ENCODE results near the gene TTC13. TPM values are rescaled to one million over a fixed set of nuclear protein-coding genes. Genes with fewer than 3 reads are reported as not detected.
A peak's percentile ranks its signal among the peaks of the same experiment; 100 is the strongest.

The TTC13 gene, protein sequence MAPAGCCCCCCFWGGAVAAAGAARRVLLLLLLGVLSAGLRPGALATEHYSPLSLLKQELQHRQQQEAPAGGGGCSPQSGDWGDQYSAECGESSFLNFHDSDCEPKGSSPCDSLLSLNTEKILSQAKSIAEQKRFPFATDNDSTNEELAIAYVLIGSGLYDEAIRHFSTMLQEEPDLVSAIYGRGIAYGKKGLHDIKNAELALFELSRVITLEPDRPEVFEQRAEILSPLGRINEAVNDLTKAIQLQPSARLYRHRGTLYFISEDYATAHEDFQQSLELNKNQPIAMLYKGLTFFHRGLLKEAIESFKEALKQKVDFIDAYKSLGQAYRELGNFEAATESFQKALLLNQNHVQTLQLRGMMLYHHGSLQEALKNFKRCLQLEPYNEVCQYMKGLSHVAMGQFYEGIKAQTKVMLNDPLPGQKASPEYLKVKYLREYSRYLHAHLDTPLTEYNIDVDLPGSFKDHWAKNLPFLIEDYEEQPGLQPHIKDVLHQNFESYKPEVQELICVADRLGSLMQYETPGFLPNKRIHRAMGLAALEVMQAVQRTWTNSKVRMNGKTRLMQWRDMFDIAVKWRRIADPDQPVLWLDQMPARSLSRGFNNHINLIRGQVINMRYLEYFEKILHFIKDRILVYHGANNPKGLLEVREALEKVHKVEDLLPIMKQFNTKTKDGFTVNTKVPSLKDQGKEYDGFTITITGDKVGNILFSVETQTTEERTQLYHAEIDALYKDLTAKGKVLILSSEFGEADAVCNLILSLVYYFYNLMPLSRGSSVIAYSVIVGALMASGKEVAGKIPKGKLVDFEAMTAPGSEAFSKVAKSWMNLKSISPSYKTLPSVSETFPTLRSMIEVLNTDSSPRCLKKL
- total RNA-seq, result 10 to 100 TPM; 20.4 to 30.1 (median 25.6) TPM

DNA sequence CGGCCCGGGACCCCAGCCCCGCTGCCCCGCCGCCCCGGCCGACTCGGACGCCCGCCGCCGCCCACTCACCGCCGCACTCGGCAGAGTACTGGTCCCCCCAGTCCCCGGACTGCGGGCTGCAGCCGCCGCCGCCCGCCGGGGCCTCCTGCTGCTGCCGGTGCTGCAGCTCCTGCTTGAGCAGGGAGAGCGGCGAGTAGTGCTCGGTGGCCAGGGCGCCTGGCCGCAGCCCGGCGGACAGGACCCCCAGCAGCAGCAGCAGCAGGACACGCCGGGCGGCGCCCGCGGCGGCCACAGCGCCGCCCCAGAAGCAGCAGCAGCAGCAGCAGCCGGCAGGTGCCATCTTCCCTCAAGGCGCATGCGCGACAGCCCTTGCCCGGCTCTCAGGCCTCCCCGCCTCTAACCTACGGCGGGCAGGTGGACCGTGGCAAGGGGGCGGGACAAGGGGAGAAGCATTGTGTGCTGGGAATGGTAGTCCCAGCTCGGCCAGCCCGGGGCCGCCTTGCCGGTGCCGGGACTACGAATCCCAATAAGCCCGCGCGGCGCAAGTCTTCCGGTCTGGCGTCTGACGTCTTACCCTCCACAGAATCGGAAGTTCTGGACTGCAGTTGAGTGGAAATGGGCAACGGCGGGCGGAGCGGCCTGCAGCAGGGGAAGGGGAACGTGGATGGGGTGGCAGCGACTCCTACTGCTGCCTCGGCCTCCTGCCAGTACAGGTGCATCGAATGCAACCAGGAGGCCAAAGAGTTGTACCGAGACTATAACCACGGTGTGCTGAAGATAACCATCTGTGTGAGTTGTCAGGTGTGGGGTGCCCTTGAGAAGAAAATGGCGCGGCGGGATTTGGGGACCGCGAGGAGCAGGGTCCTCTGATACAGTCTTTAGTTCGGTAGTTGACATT is at the start of gene TTC13, which contains the start of gene ARV1:
TSS of gene TTC13 (minus strand) at position 371 of the 898 bp plus-strand sequence. CDS start at position 340, 31 bp downstream.
TSS of gene ARV1 (plus strand) at position 604 of the 898 bp plus-strand sequence. CDS start at position 616, 12 bp downstream.
- H3K27me3 ChIP-seq, result no peaks in the 10 kb centered on the region
- H3K36me3 ChIP-seq, result peaks cover 0 to 8% (median 0%) of the 10 kb centered on the region in 3 donors
- no peaks in the 10 kb centered on the region for H3K9me3 ChIP-seq
- peak; percentile 82 to 88 for TF ChIP-seq EP300 (IDR thresholded peaks at IDR 0.05)
- peak in 1 of 2 donors; percentile 50 for TF ChIP-seq POLR2A (IDR thresholded peaks at IDR 0.05)
- TF ChIP-seq, protein P1, sequence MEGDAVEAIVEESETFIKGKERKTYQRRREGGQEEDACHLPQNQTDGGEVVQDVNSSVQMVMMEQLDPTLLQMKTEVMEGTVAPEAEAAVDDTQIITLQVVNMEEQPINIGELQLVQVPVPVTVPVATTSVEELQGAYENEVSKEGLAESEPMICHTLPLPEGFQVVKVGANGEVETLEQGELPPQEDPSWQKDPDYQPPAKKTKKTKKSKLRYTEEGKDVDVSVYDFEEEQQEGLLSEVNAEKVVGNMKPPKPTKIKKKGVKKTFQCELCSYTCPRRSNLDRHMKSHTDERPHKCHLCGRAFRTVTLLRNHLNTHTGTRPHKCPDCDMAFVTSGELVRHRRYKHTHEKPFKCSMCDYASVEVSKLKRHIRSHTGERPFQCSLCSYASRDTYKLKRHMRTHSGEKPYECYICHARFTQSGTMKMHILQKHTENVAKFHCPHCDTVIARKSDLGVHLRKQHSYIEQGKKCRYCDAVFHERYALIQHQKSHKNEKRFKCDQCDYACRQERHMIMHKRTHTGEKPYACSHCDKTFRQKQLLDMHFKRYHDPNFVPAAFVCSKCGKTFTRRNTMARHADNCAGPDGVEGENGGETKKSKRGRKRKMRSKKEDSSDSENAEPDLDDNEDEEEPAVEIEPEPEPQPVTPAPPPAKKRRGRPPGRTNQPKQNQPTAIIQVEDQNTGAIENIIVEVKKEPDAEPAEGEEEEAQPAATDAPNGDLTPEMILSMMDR (IDR thresholded peaks at IDR 0.05), result peak in 3 of 5 experiments; percentile 16 to 51 (median 24)
- H3K4me1 ChIP-seq, result peaks cover 0 to 32% (median 15%) of the 10 kb centered on the region in 4 donors
- peak; percentile 90 to 96 for DNase-seq (ENCODE audit: low spot score in 2 of 2)
- H3K27ac ChIP-seq, result peak within 1 kb of the TSS in 3 of 4 donors; percentile 64 to 79 (median 66)
- 0% methylated on average over 29 to 34 of the region's 79 CpGs for WGBS, 2 donors
- peak within 1 kb of the TSS; percentile 64 to 96 (median 82) for H3K4me3 ChIP-seq

DNA sequence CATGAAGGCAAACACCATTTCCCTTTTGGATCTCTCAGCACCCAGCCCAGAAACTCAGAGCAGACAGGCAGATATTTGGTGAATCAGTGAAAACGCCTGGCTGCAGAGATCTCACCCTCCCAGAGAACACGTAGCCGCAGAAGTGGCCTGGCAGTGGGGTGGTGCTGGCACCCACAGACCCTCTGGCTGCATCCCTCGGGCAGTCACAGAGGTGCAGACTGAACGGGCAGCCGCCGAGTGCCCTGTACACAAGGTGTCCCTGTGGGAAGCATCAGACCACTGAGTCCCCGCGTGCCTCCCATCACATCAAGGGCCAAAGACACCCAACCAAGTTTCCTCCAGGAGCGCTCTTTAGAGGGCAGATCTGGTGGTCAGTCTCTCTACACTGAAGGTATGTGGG is 49.3 kb upstream of the TTC13 start:
- no peaks in the 10 kb centered on the region for H3K36me3 ChIP-seq
- no peaks in the 10 kb centered on the region for H3K27me3 ChIP-seq
- no peaks in the 10 kb centered on the region for H3K4me1 ChIP-seq
- H3K4me3 ChIP-seq, result no peak overlapping the region
- no peak for TF ChIP-seq EP300 (IDR thresholded peaks at IDR 0.05)
- TF ChIP-seq, protein P1 (IDR thresholded peaks at IDR 0.05), result no peak
- no peak for TF ChIP-seq POLR2A (IDR thresholded peaks at IDR 0.05)
- DNase-seq (ENCODE audit: low spot score in 2 of 2), result no peak
- H3K27ac ChIP-seq, result no peak overlapping the region
- WGBS, 2 donors, result 89 to 96% methylated on average over 5 of the region's 10 CpGs
- H3K9me3 ChIP-seq, result no peaks in the 10 kb centered on the region

DNA sequence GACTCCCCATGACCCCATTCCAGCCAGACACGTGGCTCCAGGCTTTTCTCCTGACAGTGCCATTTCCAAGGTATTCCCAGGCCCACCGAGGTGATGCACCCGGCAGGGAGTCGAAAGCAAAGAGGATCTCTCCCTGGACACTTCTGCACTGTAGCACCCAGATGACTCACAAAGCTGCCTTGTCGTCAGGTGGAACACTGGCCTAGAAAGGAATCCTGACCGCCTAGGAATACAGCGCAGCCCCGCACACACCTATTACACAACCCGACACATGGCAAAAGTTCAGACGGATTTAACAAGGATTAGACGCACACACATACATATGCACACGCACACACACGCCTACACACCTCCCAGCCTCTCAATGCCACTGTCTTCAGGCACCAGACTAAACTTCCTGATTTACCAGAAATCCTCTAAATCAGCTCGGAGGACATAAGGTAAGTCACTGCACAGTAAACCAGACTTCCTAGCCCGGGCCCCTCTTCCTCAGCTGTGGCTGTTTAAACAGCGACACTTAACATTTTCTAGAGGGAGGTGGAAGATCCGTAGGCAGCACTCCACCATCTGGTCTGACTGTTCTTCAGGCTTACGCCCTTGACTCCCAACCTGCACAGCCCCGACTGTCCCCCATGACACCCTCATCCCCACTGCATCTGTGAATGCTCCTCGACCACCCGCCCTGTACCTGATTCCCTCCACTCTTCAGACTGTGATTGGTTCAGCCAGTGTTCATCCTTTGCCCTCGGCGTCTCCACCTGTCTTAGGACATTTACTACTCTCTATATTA is 48.7 kb upstream of the TTC13 start:
- no peaks in the 10 kb centered on the region for H3K9me3 ChIP-seq
- DNase-seq (ENCODE audit: low spot score in 2 of 2), result no peak
- 82 to 88% methylated on average over 23 of the region's 23 CpGs for WGBS, 2 donors
- H3K4me3 ChIP-seq, result no peak overlapping the region
- TF ChIP-seq POLR2A (IDR thresholded peaks at IDR 0.05), result no peak
- TF ChIP-seq, protein P1 (IDR thresholded peaks at IDR 0.05), result no peak
- TF ChIP-seq EP300 (IDR thresholded peaks at IDR 0.05), result no peak
- no peaks in the 10 kb centered on the region for H3K36me3 ChIP-seq
- H3K27me3 ChIP-seq, result no peaks in the 10 kb centered on the region
- no peak overlapping the region for H3K27ac ChIP-seq
- no peaks in the 10 kb centered on the region for H3K4me1 ChIP-seq

DNA sequence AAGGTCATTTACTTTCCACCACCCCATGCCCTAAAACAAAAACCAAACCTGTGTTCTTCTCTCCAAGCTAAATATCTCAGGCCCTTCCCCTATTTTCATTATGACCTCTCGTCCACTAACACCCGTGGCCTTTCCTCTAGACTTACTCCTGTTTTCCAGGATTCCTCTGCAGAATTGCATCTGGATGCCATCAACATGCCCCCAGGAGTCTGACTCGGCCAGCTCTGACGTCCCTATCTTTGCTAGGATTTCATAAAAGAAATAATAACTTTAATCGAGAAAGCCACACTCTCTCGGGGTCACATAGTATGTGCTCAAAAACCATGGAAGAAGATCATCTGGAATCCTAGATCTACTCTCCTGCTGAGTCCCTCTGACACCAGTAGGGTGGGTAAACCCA is 47.9 kb upstream of the TTC13 start:
- Histone ChIP-seq H3K4me1 (no peaks in the 10 kb centered on the region), H3K27ac (no peak overlapping the region), H3K27me3 (no peaks in the 10 kb centered on the region), H3K4me3 (no peak overlapping the region), H3K36me3 (no peaks in the 10 kb centered on the region), H3K9me3 (no peaks in the 10 kb centered on the region)
- WGBS, 2 donors, result 69 to 75% methylated on average over 6 of the region's 6 CpGs
- no peak for DNase-seq (ENCODE audit: low spot score in 2 of 2)
- no peak for TF ChIP-seq EP300 (IDR thresholded peaks at IDR 0.05)
- no peak for TF ChIP-seq POLR2A (IDR thresholded peaks at IDR 0.05)
- TF ChIP-seq, protein P1 (IDR thresholded peaks at IDR 0.05), result no peak

Data from tibial nerve (tissue), 4 donors.